ENCODE results near the gene EEF1AKMT2.

The EEF1AKMT2 gene

GRCh38 chr10:124717911-124718741 is 73.6 kb downstream of the EEF1AKMT2 start:
- DNase-seq: no peak

- no peak for DNase-seq
Observed at GRCh38 chr10:124717041-124717757, 74.5 kb downstream of the EEF1AKMT2 start.

GRCh38 chr10:124716369-124716768 is 75.3 kb downstream of the EEF1AKMT2 start:
- no peak for DNase-seq

GRCh38 chr10:124715439-124715838 is 76.2 kb downstream of the EEF1AKMT2 start:
- no peak for DNase-seq

GRCh38 chr10:124713679-124714255 is 77.9 kb downstream of the EEF1AKMT2 start:
- no peak for DNase-seq

GRCh38 chr10:124712704-124713407 is 78.8 kb downstream of the EEF1AKMT2 start:
- no peak for DNase-seq

- no peak for DNase-seq
Observed at GRCh38 chr10:124711145-124711544, 80.5 kb downstream of the EEF1AKMT2 start.

GRCh38 chr10:124710266-124710881 is 81.3 kb downstream of the EEF1AKMT2 start:
- DNase-seq: no peak

GRCh38 chr10:124709861-124710260 is 81.8 kb downstream of the EEF1AKMT2 start:
- DNase-seq: no peak

- no peak for DNase-seq
Observed at GRCh38 chr10:124708922-124709520, 82.7 kb downstream of the EEF1AKMT2 start.

GRCh38 chr10:124708246-124708779 is 83.4 kb downstream of the EEF1AKMT2 start:
- no peak for DNase-seq
